Activated naive CD8-positive, alpha-beta T cell treated with anti-CD3 and anti-CD28 coated beads, Interleukin-2, amount 50 U/mL, for 16 hours (primary cell): ENCODE results near the gene SFXN5.

Source experiments
- DNase-seq: peaks from one replicate; pipeline ENCODE4 v3.0.0-alpha.2; 2020; ENCODE audit warnings: low read depth, low spot score

Gene SFXN5

GRCh38 chr2:73021371-73022010 is 50.0 kb downstream of the SFXN5 start:
- DNase-seq, result no peak

- DNase-seq, result no peak
Measured at GRCh38 chr2:73020657-73021370, 50.7 kb downstream of the SFXN5 start.

GRCh38 chr2:73020306-73020656 is 51.2 kb downstream of the SFXN5 start:
- DNase-seq, result no peak

GRCh38 chr2:73018188-73018825 is 53.2 kb downstream of the SFXN5 start:
- no peak for DNase-seq

GRCh38 chr2:73013936-73014335 is 57.6 kb downstream of the SFXN5 start:
- DNase-seq, result no peak

- DNase-seq, result no peak
Measured at GRCh38 chr2:73009177-73009839, 62.2 kb downstream of the SFXN5 start.

- no peak for DNase-seq
Measured at GRCh38 chr2:73008766-73009135, 62.8 kb downstream of the SFXN5 start.

GRCh38 chr2:73007991-73008765 is 63.3 kb downstream of the SFXN5 start:
- DNase-seq, result no peak

GRCh38 chr2:73006969-73007710 is 64.4 kb downstream of the SFXN5 start:
- DNase-seq, result no peak

GRCh38 chr2:73004889-73005596 is 66.5 kb downstream of the SFXN5 start:
- no peak for DNase-seq

GRCh38 chr2:73004466-73004865 is 67.0 kb downstream of the SFXN5 start:
- no peak for DNase-seq

GRCh38 chr2:73003027-73003426 is 68.5 kb downstream of the SFXN5 start:
- no peak for DNase-seq

GRCh38 chr2:73000808-73001570 is 70.5 kb downstream of the SFXN5 start:
- no peak for DNase-seq

GRCh38 chr2:72999729-73000725 is 71.5 kb downstream of the SFXN5 start:
- no peak for DNase-seq

GRCh38 chr2:72998724-72999123 is 72.8 kb downstream of the SFXN5 start:
- no peak for DNase-seq

GRCh38 chr2:72998234-72998651 is 73.3 kb downstream of the SFXN5 start:
- DNase-seq, result no peak

GRCh38 chr2:72996117-72996502 is 75.4 kb downstream of the SFXN5 start:
- no peak for DNase-seq

GRCh38 chr2:72995430-72996116 is 75.9 kb downstream of the SFXN5 start:
- DNase-seq, result no peak
